ENCODE data around the gene SPAG8.

- TF ChIP-seq CTCF (conservative IDR thresholded peaks at IDR 0.05; ENCODE audit: low read depth, low read length) (no peak), EZH2phosphoT487 (IDR thresholded peaks at IDR 0.05; ENCODE audit: borderline replicate concordance, low read length) (no peak), EZH2 (IDR thresholded peaks at IDR 0.05; ENCODE audit: low read length, unreplicated experiment) (no peak)
Observed at GRCh38 chr9:35847792-35848572, 35.9 kb upstream of the SPAG8 start.

Measured in PC-3 (cell line).